PC-3 (cell line): ENCODE data around the gene ACCS. TPM values are rescaled to one million over a fixed set of nuclear protein-coding genes. Genes with fewer than 3 reads are reported as not detected.

ENCODE experiments used
- ATAC-seq: fragments of 200-7000 bp; cut with Tn5 transposase; 2 replicates; pipeline ENCODE4 v1.9.1; 2020; ENCODE audit warnings: mild to moderate bottlenecking, moderate library complexity
- BruUV-seq: library from RNA; stranded (reverse); fragments of 400-500 nt; replicated peaks from 2 replicates; lab custom pipeline; 2021; lab: Mats Ljungman, UMichigan
- CTCF ChIA-PET: fragments of 300-600 bp; sonication (Branson Sonifier 250); formaldehyde crosslinking; loops from one replicate; lab custom pipeline; 2022; ENCODE audit warnings: antibody characterized with exemption; lab: Charles Lee
- POLR2A ChIA-PET: fragments of 300-600 bp; sonication (Branson Sonifier 250); formaldehyde crosslinking; loops from one replicate; lab custom pipeline; 2022; ENCODE audit warnings: antibody characterized with exemption; ENCODE audit not compliant: unreplicated experiment; lab: Charles Lee
- DNase-seq: peaks from one replicate; pipeline ENCODE4 v3.0.0-alpha.2; 2015
- H2AFZ ChIP-seq: fragments of 300-600 bp; sonication (generic); 2 replicates; pipeline ENCODE4 v1.6.0; 2016; ENCODE audit warnings: antibody characterized with exemption, low read length
- H3F3A ChIP-seq: fragments of 300-600 bp; sonication (generic); one replicate; pipeline ENCODE4 v1.6.0; 2017; ENCODE audit warnings: antibody characterized with exemption, low read length, control low read depth, mild to moderate bottlenecking; ENCODE audit not compliant: unreplicated experiment
- H3K27ac ChIP-seq: fragments of 300-600 bp; sonication (generic); 2 replicates; pipeline ENCODE4 v1.5.1; 2016; ENCODE audit warnings: mild to moderate bottlenecking, low read length
- H3K27me3 ChIP-seq: fragments of 300-600 bp; sonication (generic); 2 replicates; pipeline ENCODE4 v1.6.1; 2016; ENCODE audit warnings: low read length, mixed read lengths
- H3K36me3 ChIP-seq: fragments of 300-600 bp; sonication (generic); 2 replicates; pipeline ENCODE4 v1.6.1; 2016; ENCODE audit warnings: low read depth, mixed run types, low read length, mixed read lengths
- H3K4me1 ChIP-seq: fragments of 300-600 bp; sonication (generic); 2 replicates; pipeline ENCODE4 v1.5.1; 2016; ENCODE audit warnings: low read length; ENCODE audit not compliant: insufficient read depth
- H3K4me2 ChIP-seq: fragments of 300-600 bp; sonication (generic); 2 replicates; pipeline ENCODE4 v1.6.0; 2016; ENCODE audit warnings: low read length
- H3K4me3 ChIP-seq: fragments of 300-600 bp; sonication (generic); 2 replicates; pipeline ENCODE4 v1.5.1; 2016; ENCODE audit warnings: mild to moderate bottlenecking, low read length, mixed read lengths
- H3K79me2 ChIP-seq: fragments of 300-600 bp; sonication (generic); 2 replicates; pipeline ENCODE4 v1.6.1; 2017; ENCODE audit warnings: low read length, mixed read lengths
- H3K9ac ChIP-seq: fragments of 300-600 bp; sonication (generic); 2 replicates; pipeline ENCODE4 v1.6.0; 2016; ENCODE audit warnings: mild to moderate bottlenecking, low read length
- H3K9me2 ChIP-seq: fragments of 300-600 bp; sonication (generic); replicated peaks from 2 replicates; pipeline ENCODE4 v1.6.1; 2016; ENCODE audit warnings: mixed run types, low read length, mixed read lengths
- H3K9me3 ChIP-seq: fragments of 300-600 bp; sonication (generic); 2 replicates; pipeline ENCODE4 v1.6.1; 2016; ENCODE audit warnings: low read length, mixed read lengths
- H4K20me1 ChIP-seq: fragments of 300-600 bp; sonication (generic); 2 replicates; pipeline ENCODE4 v1.6.1; 2016; ENCODE audit warnings: low read length, mixed read lengths
- CTCF ChIP-seq: fragments of 300-600 bp; sonication (generic); conservative IDR thresholded peaks from 2 replicates; pipeline ENCODE4 v1.5.1; 2017; ENCODE audit warnings: antibody characterized with exemption, low read depth, mild to moderate bottlenecking, low read length
- EZH2 ChIP-seq: fragments of 300-600 bp; sonication (generic); IDR thresholded peaks from one replicate; pipeline ENCODE4 v1.6.1; 2017; ENCODE audit warnings: antibody characterized with exemption, mild to moderate bottlenecking, low read length; ENCODE audit not compliant: unreplicated experiment
- EZH2phosphoT487 ChIP-seq: fragments of 300-600 bp; sonication (generic); IDR thresholded peaks from 2 replicates; pipeline ENCODE4 v1.6.1; 2018; ENCODE audit warnings: mild to moderate bottlenecking, antibody characterized with exemption, low read length, borderline replicate concordance
- intact Hi-C: fragments of 100-400 bp; cut with micrococcal nuclease; formaldehyde crosslinking; loops from 2 replicates; pipeline ENCODE4 v1.9.0; 2023
- total RNA-seq: library from RNA; depleted of rRNA; stranded (reverse); fragments of >200 nt; gene quantifications from 2 replicates; pipeline ENCODE4 v1.2.3, GENCODE V29; 2014; rRNA removed

The ACCS gene
- total RNA-seq, 1 experiment from 2014 or later = 3.8 TPM

DNA sequence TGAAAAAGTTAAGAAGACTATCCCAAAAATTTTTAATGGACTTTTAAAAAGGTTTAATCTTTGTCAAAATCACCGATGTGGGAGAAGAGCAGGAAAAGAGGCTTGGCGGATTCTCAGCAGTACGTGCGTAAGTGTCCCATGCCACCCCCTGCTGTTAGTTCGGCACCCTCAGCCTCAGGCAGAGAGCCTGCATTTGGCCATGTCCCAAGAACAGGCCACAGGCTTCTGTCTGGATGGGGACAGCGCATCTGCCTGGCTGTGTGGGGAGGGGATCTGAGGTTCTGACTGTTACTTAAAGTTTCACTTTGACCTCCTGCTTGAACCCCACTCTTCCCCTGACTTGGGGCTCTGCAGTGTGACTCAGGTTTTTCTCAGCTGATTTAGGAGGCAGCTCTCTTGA is 64.7 kb downstream of the ACCS start:
- H3K27ac ChIP-seq = no peak overlapping the region
- H3F3A ChIP-seq = no peaks in the 10 kb centered on the region
- no peaks in the 10 kb centered on the region for H4K20me1 ChIP-seq
- no TSS peak for BruUV-seq
- intact Hi-C loops = loop anchor here (10.0 kb wide), 2 partner anchors 154 to 334 kb away; no protein-coding TSS in a partner anchor
- TF ChIP-seq EZH2phosphoT487 = no peak
- no peak for TF ChIP-seq EZH2
- TF ChIP-seq CTCF = no peak
- H3K9ac ChIP-seq = no peak overlapping the region
- no peaks in the 10 kb centered on the region for H3K4me1 ChIP-seq
- H3K4me2 ChIP-seq = no peak overlapping the region
- no peaks in the 10 kb centered on the region for H3K27me3 ChIP-seq
- H2AFZ ChIP-seq = no peak overlapping the region
- DNase-seq = no peak
- H3K9me3 ChIP-seq = no peaks in the 10 kb centered on the region
- ATAC-seq = no peak
- no peak overlapping the region for H3K4me3 ChIP-seq
- POLR2A ChIA-PET = no interaction called here
- peaks cover 2% of the 10 kb centered on the region; the same call in 1 of the 2 replicates for H3K36me3 ChIP-seq
- CTCF ChIA-PET = no interaction called here
- H3K79me2 ChIP-seq = no peaks in the 10 kb centered on the region
- H3K9me2 ChIP-seq = no peaks in the 10 kb centered on the region

GRCh38 chr11:44133335-44133946 is 67.4 kb downstream of the ACCS start:
- H3K27me3 ChIP-seq = no peaks in the 10 kb centered on the region
- no peaks in the 10 kb centered on the region for H3K9me3 ChIP-seq
- DNase-seq (peak; percentile 59), ATAC-seq (peak; percentile 69)
- peaks cover 14% of the 10 kb centered on the region for H3K4me1 ChIP-seq
- no TSS peak for BruUV-seq
- H3K27ac ChIP-seq = no peak overlapping the region
- peaks cover 2% of the 10 kb centered on the region; the same call in 1 of the 2 replicates for H3K36me3 ChIP-seq
- ChIA-PET CTCF (interaction anchor here (0.5 to 1.4 kb wide), 7 partner anchors 11 to 346 kb away, joined by 3 to 15 read pairs (median 3); no protein-coding TSS in a partner anchor), POLR2A (no interaction called here)
- H4K20me1 ChIP-seq = no peaks in the 10 kb centered on the region
- no peaks in the 10 kb centered on the region for H3K79me2 ChIP-seq
- no peak overlapping the region for H3K9ac ChIP-seq
- no peak for TF ChIP-seq EZH2phosphoT487
- TF ChIP-seq CTCF = peak; percentile 72
- no peak overlapping the region for H3K4me2 ChIP-seq
- intact Hi-C loops = loop anchor here (1.0 to 10.0 kb wide), 3 partner anchors 151 to 405 kb away; no protein-coding TSS in a partner anchor
- H2AFZ ChIP-seq = no peak overlapping the region
- H3K9me2 ChIP-seq = no peaks in the 10 kb centered on the region
- no peaks in the 10 kb centered on the region for H3F3A ChIP-seq
- no peak overlapping the region for H3K4me3 ChIP-seq

Other genes with a start within 250 kb of the ACCS start
- 55.5 and 60.2 TPM in 2 replicates for gene ALKBH3, start 185.4 kb upstream of the ACCS start, total RNA-seq
- gene C11orf96, start 123.6 kb upstream of the ACCS start, total RNA-seq = 0.69 TPM in 1 of 2 replicates, not detected in the other
- not detected in 2 replicates for gene ACCSL, start 18.3 kb upstream of the ACCS start, total RNA-seq
- gene EXT2, start 29.4 kb downstream of the ACCS start, total RNA-seq = 74.2 and 77.0 TPM in 2 replicates
- not detected in 2 replicates for gene ALX4, start 243.9 kb downstream of the ACCS start, total RNA-seq